G401 (cell line): ENCODE data around the gene CCDC152. TPM values are rescaled to one million over a fixed set of nuclear protein-coding genes. Genes with fewer than 3 reads are reported as not detected.
"Not testable (repeated sequence)": the region's sequence is repeated elsewhere in the genome, so short reads cannot be mapped to it uniquely, and the experiment has no call there.

Source experiments
- DNase-seq: peaks from one replicate; pipeline ENCODE4 v3.0.0-alpha.2; 2015; ENCODE audit warnings: low spot score
- in situ Hi-C: cut with HindIII; loops from 2 replicates; pipeline ENCODE4 v1.10.0; 2016; ENCODE audit warnings: low sequenced_read_pairs, mixed read lengths
- total RNA-seq: library from RNA; depleted of rRNA; stranded (reverse); fragments of >200 nt; shearing (Covaris generic); gene quantifications from 2 replicates; pipeline ENCODE4 v1.2.3, GENCODE V29; 2014

The CCDC152 gene
- total RNA-seq, 1 experiment from 2014 or later: not detected

- in situ Hi-C loops: no loop called here
- DNase-seq: no peak
Observed at GRCh38 chr5:42808888-42809611, 52.4 kb downstream of the CCDC152 start.

- DNase-seq: no peak
- in situ Hi-C loops: no loop called here
Observed at GRCh38 chr5:42810834-42811590, 54.4 kb downstream of the CCDC152 start.

GRCh38 chr5:42811591-42812446, 55.2 kb downstream of the CCDC152 start, which contains the start of gene SELENOP:
Gene SELENOP (minus strand): TSS chr5:42811892. CDS start chr5:42808353, 3,539 bp downstream.
- in situ Hi-C loops: no loop called here
- DNase-seq: peak; percentile 16

GRCh38 chr5:42812620-42813019, 56.0 kb downstream of the CCDC152 start:
- in situ Hi-C loops: no loop called here
- DNase-seq: no peak

GRCh38 chr5:42813533-42813932, 56.9 kb downstream of the CCDC152 start:
- in situ Hi-C loops: no loop called here
- no peak for DNase-seq

GRCh38 chr5:42816546-42816945, 59.9 kb downstream of the CCDC152 start:
- in situ Hi-C loops, DNase-seq: not testable (repeated sequence)

GRCh38 chr5:42819745-42820144, 63.1 kb downstream of the CCDC152 start:
- DNase-seq: no peak
- in situ Hi-C loops: no loop called here

- in situ Hi-C loops: no loop called here
- no peak for DNase-seq
Observed at GRCh38 chr5:42822548-42822947, 65.9 kb downstream of the CCDC152 start.

- no peak for DNase-seq
- in situ Hi-C loops: no loop called here
Observed at GRCh38 chr5:42824347-42824976, 67.8 kb downstream of the CCDC152 start.

- DNase-seq: no peak
- in situ Hi-C loops: no loop called here
Observed at GRCh38 chr5:42825422-42826148, 69.0 kb downstream of the CCDC152 start.

GRCh38 chr5:42826757-42827515, 70.3 kb downstream of the CCDC152 start:
- in situ Hi-C loops: no loop called here
- DNase-seq: no peak

- DNase-seq: no peak
- in situ Hi-C loops: no loop called here
Observed at GRCh38 chr5:42828671-42829070, 72.1 kb downstream of the CCDC152 start.

- DNase-seq: no peak
- in situ Hi-C loops: no loop called here
Observed at GRCh38 chr5:42830924-42831323, 74.3 kb downstream of the CCDC152 start.

GRCh38 chr5:42832060-42832459, 75.4 kb downstream of the CCDC152 start:
- in situ Hi-C loops: no loop called here
- no peak for DNase-seq

- DNase-seq: no peak
- in situ Hi-C loops: no loop called here
Observed at GRCh38 chr5:42836070-42836769, 79.6 kb downstream of the CCDC152 start.

- in situ Hi-C loops: no loop called here
- no peak for DNase-seq
Observed at GRCh38 chr5:42837601-42838000, 81.0 kb downstream of the CCDC152 start.

- in situ Hi-C loops: no loop called here
- DNase-seq: no peak
Observed at GRCh38 chr5:42839196-42839595, 82.6 kb downstream of the CCDC152 start.
